ENCODE data around the gene NIP7.
"Not testable (repeated sequence)": the region's sequence is repeated elsewhere in the genome, so short reads cannot be mapped to it uniquely, and the experiment has no call there.

NIP7 gene

GRCh38 chr16:69339289-69340094 lies at the start of gene NIP7, which contains the start of gene COG8:
NIP7 (plus strand) TSS chr16:69339772; CDS start chr16:69339830, 58 bp downstream.
COG8 (minus strand) TSS chr16:69339564; CDS start chr16:69339552, 12 bp downstream.
- DNase-seq = peak; percentile 99

GRCh38 chr16:69291657-69292056 lies 47.9 kb upstream of the NIP7 start:
- DNase-seq = not testable (repeated sequence)

- no peak for DNase-seq
These were observed 46.2 kb upstream of the NIP7 start for GRCh38 chr16:69293401-69293800.

GRCh38 chr16:69294051-69294450 lies 45.5 kb upstream of the NIP7 start:
- no peak for DNase-seq

GRCh38 chr16:69296771-69297170 lies 42.8 kb upstream of the NIP7 start:
- DNase-seq = not testable (repeated sequence)

- DNase-seq = no peak
These were observed 41.3 kb upstream of the NIP7 start for GRCh38 chr16:69298261-69298660.

- no peak for DNase-seq
These were observed 38.4 kb upstream of the NIP7 start for GRCh38 chr16:69301187-69301586.

GRCh38 chr16:69301861-69302260 lies 37.7 kb upstream of the NIP7 start:
- DNase-seq = no peak

- no peak for DNase-seq
These were observed 37.3 kb upstream of the NIP7 start for GRCh38 chr16:69302301-69302700.

- DNase-seq = no peak
These were observed 33.5 kb upstream of the NIP7 start for GRCh38 chr16:69306031-69306430.

GRCh38 chr16:69307091-69307490 lies 32.5 kb upstream of the NIP7 start:
- DNase-seq = no peak

- no peak for DNase-seq
These were observed 31.7 kb upstream of the NIP7 start for GRCh38 chr16:69307856-69308255.

GRCh38 chr16:69309316-69309715 lies 30.3 kb upstream of the NIP7 start:
- DNase-seq = no peak

GRCh38 chr16:69310653-69311532 lies 28.7 kb upstream of the NIP7 start, which contains the start of gene VPS4A:
VPS4A (plus strand) TSS chr16:69311350; CDS start chr16:69311512, 162 bp downstream.
- DNase-seq = peak; percentile 97

GRCh38 chr16:69311533-69312387 lies 27.8 kb upstream of the NIP7 start:
- DNase-seq = peak; percentile 29

- DNase-seq = no peak
These were observed 26.1 kb upstream of the NIP7 start for GRCh38 chr16:69313469-69313868.

GRCh38 chr16:69314534-69314933 lies 25.0 kb upstream of the NIP7 start:
- no peak for DNase-seq

- no peak for DNase-seq
These were observed 23.9 kb upstream of the NIP7 start for GRCh38 chr16:69315486-69316311.

- DNase-seq = no peak
These were observed 23.0 kb upstream of the NIP7 start for GRCh38 chr16:69316595-69317034.

GRCh38 chr16:69318177-69318910 lies 21.2 kb upstream of the NIP7 start:
- no peak for DNase-seq

GRCh38 chr16:69318911-69319289 lies 20.7 kb upstream of the NIP7 start:
- no peak for DNase-seq
